Measurements from ENCODE around the gene CLHC1.

Gene CLHC1

DNA sequence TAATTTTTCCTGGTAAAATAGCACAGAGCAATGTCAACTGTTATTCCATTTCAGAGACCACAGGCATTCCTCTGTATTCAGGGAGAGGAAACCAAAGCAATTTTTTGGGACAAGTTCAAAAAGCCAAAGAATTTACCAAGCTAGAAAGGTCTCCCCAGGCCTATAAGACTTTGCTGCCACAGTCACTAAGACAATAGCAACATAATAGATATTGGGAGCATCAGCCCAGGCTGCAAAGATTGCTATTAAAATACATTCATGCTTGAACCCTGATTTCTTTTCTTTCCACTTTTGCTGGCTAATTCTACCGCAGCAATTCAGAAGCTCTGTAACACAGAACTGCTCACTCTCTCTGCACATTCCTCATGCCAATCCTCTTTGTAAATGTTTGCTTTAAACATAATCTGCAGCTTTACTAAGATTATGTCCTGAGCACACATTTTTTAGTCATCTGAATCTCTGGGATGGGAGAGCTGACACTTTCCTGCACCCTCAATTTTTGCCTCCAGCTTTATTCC, 76.3 kb downstream of the CLHC1 start:
- TF ChIP-seq, protein P1, sequence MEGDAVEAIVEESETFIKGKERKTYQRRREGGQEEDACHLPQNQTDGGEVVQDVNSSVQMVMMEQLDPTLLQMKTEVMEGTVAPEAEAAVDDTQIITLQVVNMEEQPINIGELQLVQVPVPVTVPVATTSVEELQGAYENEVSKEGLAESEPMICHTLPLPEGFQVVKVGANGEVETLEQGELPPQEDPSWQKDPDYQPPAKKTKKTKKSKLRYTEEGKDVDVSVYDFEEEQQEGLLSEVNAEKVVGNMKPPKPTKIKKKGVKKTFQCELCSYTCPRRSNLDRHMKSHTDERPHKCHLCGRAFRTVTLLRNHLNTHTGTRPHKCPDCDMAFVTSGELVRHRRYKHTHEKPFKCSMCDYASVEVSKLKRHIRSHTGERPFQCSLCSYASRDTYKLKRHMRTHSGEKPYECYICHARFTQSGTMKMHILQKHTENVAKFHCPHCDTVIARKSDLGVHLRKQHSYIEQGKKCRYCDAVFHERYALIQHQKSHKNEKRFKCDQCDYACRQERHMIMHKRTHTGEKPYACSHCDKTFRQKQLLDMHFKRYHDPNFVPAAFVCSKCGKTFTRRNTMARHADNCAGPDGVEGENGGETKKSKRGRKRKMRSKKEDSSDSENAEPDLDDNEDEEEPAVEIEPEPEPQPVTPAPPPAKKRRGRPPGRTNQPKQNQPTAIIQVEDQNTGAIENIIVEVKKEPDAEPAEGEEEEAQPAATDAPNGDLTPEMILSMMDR (IDR thresholded peaks at IDR 0.05; ENCODE audit: low read depth, low read length, missing control alignments), result no peak
- DNase-seq (ENCODE audit: low read depth), result no peak
- no peak overlapping the region for H3K4me3 ChIP-seq (ENCODE audit: low read depth, low read length)

DNA sequence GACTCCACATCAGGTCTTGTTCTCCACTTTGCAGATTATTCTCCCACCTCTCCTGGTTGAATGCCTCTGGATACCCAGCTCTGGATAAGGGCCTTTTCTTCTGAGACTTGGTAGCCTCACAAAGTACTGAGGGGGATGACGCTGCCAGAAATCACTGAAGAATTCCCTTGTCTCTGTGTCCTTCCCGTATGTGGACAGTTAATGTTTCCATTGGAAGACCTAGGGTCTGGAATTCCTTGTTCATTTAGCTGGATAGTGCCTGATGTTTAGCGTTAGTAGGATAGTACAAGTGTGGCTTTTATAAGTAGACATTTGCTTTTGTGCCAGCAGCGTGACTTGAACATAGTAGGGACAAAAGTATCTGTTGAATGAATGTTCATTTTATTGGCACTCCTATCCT, 76.9 kb downstream of the CLHC1 start:
- DNase-seq (ENCODE audit: low read depth), result no peak
- H3K4me3 ChIP-seq (ENCODE audit: low read depth, low read length), result no peak overlapping the region
- TF ChIP-seq, protein P1 (IDR thresholded peaks at IDR 0.05; ENCODE audit: low read depth, low read length, missing control alignments), result no peak

DNA sequence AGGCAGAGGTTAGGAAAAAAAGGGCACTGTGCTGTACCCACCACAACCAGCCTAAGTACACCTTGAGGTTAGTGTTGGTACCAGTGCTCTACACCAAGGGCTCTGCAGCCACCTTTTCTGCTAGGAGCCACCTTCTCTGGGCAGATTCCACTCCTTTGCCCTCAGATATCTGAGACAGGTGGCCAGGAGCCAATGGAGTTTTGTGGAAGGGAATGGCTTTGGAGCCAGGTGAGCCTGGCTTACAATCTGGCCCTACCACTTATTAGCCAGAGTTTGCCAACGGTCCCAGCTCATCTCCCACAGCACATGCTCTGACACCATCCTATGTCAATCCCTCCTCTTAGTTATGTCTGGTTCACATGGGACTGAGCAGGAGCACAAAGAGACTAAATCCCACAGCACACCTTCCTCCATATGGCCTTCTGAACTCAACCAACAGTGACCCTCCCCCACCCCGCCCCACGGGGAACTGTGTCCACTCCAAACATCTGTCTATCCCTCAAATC, 77.5 kb downstream of the CLHC1 start:
- TF ChIP-seq, protein P1 (IDR thresholded peaks at IDR 0.05; ENCODE audit: low read depth, low read length, missing control alignments), result no peak
- DNase-seq (ENCODE audit: low read depth), result no peak

DNA sequence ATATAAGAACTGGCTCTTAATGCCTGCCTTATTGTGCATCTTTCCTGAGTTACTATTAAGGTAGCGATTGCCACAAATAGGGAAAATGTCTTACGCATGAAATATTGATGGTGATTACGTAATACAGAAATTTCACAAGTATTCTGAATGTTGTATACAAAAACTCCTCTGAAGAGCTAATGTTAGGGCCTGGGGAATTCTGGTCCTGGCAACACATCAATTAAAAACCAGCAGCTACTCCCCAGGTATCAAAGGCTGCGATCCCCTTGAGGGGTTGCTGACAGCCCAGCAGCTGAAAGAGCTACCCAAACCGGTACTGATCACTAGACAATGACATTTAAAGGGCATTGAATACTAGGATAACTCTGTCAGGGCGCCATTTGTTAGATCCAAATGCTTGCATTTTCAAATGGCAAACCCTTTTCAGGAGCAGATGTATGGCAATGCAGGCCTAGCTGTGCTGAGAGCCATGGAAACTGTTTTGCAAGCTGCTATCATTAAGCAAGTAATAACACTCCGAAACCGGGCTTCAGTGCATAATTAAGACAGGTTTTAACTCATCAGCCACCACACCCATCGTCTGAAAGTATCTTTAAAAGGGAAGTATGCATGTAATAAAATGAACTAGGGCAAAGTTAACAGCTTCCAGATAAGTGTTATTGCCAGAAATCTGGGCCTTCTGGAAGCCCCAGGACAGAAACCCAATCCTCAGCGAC, 78.4 kb downstream of the CLHC1 start:
- H3K4me3 ChIP-seq (ENCODE audit: low read depth, low read length), result no peak overlapping the region
- TF ChIP-seq, protein P1 (IDR thresholded peaks at IDR 0.05; ENCODE audit: low read depth, low read length, missing control alignments), result no peak
- peak; percentile 37 for DNase-seq (ENCODE audit: low read depth)

More for the DNA sequence above, 77.5 kb downstream of the CLHC1 start:
- no peak overlapping the region for H3K4me3 ChIP-seq (ENCODE audit: low read depth, low read length)

DNA sequence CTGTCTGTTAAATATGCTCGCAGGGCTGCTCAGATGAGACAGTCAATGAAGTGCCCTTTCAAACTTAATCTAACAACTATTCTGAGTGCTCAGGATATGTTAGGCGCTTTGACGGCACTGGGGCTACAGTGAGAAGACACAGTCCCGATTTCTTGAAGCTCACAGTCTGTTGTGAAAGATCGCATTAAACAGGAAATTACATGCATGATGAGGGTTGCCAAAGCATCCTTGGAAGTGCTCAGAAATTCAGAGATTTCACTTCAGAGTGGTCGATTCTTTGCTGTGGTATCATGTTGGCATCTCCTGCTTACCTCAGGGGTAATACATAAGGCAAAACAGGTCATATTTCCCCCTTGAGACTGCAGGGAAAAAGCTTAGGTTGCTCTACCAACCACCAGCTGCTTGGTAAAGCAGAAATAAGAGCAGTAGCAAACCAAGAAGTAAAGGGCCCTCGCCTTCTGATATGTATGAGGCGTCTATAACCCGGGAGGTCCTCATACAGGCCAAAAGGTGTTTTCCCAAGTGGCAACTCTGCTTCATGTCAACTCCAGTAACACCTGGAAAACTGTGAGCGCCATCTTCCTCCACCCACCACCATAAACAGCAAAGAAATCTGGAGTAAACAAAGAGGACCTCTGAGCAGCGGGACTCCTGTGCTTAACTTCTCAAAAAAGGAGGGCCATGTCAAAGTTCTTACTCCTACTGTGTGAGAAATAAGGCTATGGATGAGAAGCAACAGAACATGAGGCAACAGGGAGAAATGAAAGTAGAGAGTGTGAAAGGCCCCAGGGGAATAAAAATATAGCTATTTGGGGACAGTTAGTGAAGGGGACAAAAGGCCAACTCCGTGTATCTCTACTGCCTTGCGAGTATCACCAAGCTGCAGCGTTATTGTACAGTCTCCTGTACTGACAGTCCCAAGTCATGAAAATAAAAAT, 79.3 kb downstream of the CLHC1 start:
- no peak for DNase-seq (ENCODE audit: low read depth)
- TF ChIP-seq, protein P1 (IDR thresholded peaks at IDR 0.05; ENCODE audit: low read depth, low read length, missing control alignments), result no peak
- no peak overlapping the region for H3K4me3 ChIP-seq (ENCODE audit: low read depth, low read length)

DNA sequence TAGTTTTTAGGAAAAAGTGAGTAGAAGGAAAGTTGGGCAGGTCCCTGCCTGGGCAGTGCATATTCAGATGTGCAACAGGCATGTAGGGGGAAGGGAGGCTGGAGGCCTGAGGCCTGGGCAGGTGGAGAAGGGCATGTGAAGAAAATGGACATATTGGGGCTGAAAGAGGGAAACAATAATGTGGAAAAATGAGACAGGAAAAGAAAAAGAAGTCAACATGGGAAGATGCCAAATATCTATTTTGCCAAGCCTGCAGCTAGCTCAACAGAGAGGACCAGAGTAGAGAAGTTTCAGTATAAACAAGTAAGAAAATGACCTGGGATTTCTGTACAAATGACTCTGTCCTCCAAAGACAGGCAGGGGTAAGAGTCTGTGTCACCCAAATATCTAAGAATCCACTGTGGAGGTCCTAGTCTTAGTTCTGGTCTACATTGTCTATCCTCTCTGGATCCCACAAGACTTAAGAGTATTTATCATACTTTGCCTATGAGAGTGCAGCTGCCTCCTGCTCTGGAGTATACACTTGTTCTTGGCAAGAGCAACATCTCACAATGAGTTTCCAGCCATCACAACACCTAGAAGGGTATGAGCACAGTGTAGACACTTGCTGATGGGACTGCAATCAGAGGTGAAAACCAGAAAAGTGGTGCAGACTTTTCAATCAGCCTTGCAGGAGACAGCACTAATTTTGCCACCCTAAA, 80.2 kb downstream of the CLHC1 start:
- no peak overlapping the region for H3K4me3 ChIP-seq (ENCODE audit: low read depth, low read length)
- no peak for DNase-seq (ENCODE audit: low read depth)
- TF ChIP-seq, protein P1 (IDR thresholded peaks at IDR 0.05; ENCODE audit: low read depth, low read length, missing control alignments), result no peak
